Measurements from ENCODE around the gene GPR63. TPM values are rescaled to one million over a fixed set of nuclear protein-coding genes. Genes with fewer than 3 reads are reported as not detected.

GPR63 gene
- total RNA-seq, 4 donors from 2014 or later: 0.38 to 4.1 (median 0.80) TPM

DNA sequence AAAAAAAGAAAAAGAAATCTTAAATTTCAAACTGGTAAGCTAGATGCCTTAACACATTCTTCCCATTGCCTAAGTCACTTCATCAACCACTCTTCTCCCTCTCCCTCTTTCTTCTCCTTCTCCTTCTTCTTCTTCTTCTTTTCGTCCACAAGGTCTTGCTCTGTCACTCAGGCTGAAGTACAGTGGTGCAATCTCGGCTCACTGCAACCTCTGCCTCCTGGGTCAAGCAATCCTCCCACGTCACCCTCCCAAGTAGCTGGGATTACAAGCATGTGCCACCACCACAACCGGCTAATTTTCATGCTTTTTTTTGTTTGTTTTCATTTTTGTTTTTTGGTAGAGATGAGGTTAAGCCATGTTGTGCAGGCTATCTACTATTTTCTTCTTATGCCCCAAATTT is 60.2 kb downstream of the GPR63 start:
- H3K4me3 ChIP-seq: no peak overlapping the region
- no peak for DNase-seq

GRCh38 chr6:96775727-96776400 is 61.4 kb downstream of the GPR63 start:
- TF ChIP-seq, protein P1, sequence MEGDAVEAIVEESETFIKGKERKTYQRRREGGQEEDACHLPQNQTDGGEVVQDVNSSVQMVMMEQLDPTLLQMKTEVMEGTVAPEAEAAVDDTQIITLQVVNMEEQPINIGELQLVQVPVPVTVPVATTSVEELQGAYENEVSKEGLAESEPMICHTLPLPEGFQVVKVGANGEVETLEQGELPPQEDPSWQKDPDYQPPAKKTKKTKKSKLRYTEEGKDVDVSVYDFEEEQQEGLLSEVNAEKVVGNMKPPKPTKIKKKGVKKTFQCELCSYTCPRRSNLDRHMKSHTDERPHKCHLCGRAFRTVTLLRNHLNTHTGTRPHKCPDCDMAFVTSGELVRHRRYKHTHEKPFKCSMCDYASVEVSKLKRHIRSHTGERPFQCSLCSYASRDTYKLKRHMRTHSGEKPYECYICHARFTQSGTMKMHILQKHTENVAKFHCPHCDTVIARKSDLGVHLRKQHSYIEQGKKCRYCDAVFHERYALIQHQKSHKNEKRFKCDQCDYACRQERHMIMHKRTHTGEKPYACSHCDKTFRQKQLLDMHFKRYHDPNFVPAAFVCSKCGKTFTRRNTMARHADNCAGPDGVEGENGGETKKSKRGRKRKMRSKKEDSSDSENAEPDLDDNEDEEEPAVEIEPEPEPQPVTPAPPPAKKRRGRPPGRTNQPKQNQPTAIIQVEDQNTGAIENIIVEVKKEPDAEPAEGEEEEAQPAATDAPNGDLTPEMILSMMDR (IDR thresholded peaks at IDR 0.05): no peak
- no peak for TF ChIP-seq POLR2A (IDR thresholded peaks at IDR 0.05)
- Histone ChIP-seq H3K9me3 (no peaks in the 10 kb centered on the region), H3K27me3 (no peaks in the 10 kb centered on the region), H3K27ac (no peak overlapping the region), H3K4me3 (no peak overlapping the region), H3K4me1 (no peaks in the 10 kb centered on the region), H3K36me3 (no peaks in the 10 kb centered on the region)
- no peak for DNase-seq

More for the DNA sequence above, 60.2 kb downstream of the GPR63 start:
- no peaks in the 10 kb centered on the region for H3K27me3 ChIP-seq
- no peaks in the 10 kb centered on the region for H3K4me1 ChIP-seq
- TF ChIP-seq POLR2A (IDR thresholded peaks at IDR 0.05): no peak
- TF ChIP-seq, protein P1 (IDR thresholded peaks at IDR 0.05): no peak
- H3K9me3 ChIP-seq: no peaks in the 10 kb centered on the region
- H3K36me3 ChIP-seq: no peaks in the 10 kb centered on the region
- no peak overlapping the region for H3K27ac ChIP-seq

DNA sequence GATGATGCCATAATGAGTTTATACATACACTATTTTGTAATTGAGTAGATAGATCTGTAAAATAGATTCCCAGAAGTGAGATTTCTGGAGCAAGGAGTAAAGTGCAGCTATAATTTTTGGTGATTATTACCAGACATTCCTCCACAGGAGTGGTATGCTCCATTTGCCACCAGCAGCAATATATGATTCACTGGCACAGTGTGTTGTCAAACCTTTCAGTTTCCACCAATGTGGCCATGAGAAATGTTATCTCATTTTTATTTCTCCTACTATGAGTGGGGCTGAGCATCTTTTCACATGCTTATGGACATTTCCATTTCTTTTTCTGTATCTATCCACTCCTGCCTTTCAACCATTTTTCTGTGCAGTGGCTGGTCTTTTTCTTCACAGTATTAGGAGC is 70.5 kb downstream of the GPR63 start:
- DNase-seq: no peak
- no peaks in the 10 kb centered on the region for H3K9me3 ChIP-seq
- TF ChIP-seq POLR2A (IDR thresholded peaks at IDR 0.05): no peak
- TF ChIP-seq, protein P1 (IDR thresholded peaks at IDR 0.05): no peak
- H3K36me3 ChIP-seq: no peaks in the 10 kb centered on the region
- H3K27ac ChIP-seq: no peak overlapping the region
- H3K27me3 ChIP-seq: no peaks in the 10 kb centered on the region
- H3K4me3 ChIP-seq: no peak overlapping the region
- no peaks in the 10 kb centered on the region for H3K4me1 ChIP-seq

- no peak for DNase-seq
- H3K9me3 ChIP-seq: no peaks in the 10 kb centered on the region
- no peaks in the 10 kb centered on the region for H3K36me3 ChIP-seq
- TF ChIP-seq, protein P1 (IDR thresholded peaks at IDR 0.05): no peak
- no peak for TF ChIP-seq POLR2A (IDR thresholded peaks at IDR 0.05)
- H3K27ac ChIP-seq: no peak overlapping the region
- peaks cover 0 to 3% of the 10 kb centered on the region in 2 donors for H3K27me3 ChIP-seq
- no peak overlapping the region for H3K4me3 ChIP-seq
- H3K4me1 ChIP-seq: no peaks in the 10 kb centered on the region
Observed at GRCh38 chr6:96762599-96762998, 74.7 kb downstream of the GPR63 start.

DNA sequence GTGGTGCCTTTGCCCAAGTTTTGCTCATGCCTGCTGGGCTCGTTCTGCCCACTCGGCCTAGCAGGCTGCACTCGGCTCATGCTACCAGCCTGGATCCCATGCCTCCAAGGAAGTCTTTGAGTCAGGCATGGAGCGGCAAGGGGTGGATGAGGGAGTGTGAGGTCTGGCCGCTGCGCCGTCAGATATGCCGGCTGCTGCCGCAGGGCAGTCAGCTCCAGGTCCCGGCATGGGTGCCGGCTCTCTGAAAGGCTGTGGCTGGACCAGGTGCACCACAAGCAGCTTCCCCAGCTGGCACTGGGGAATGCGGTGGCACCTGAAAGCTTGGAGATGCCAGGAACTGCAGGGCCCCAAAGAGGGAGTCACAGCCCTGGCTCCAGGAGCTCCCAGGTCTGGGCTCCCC is 75.5 kb downstream of the GPR63 start:
- Histone ChIP-seq H3K4me3 (no peak overlapping the region), H3K4me1 (no peaks in the 10 kb centered on the region), H3K36me3 (no peaks in the 10 kb centered on the region), H3K9me3 (no peaks in the 10 kb centered on the region), H3K27ac (no peak overlapping the region), H3K27me3 (peaks cover 0 to 5% of the 10 kb centered on the region in 2 donors)
- no peak for DNase-seq
- TF ChIP-seq, protein P1 (IDR thresholded peaks at IDR 0.05): no peak
- TF ChIP-seq POLR2A (IDR thresholded peaks at IDR 0.05): no peak
